Neural progenitor cell (in vitro differentiated cells): ENCODE data around the gene SLC24A4. TPM values are rescaled to one million over a fixed set of nuclear protein-coding genes. Genes with fewer than 3 reads are reported as not detected.

Experiments
- DNase-seq: peaks from one replicate; pipeline ENCODE4 v3.0.0-alpha.2; 2016; ENCODE audit warnings: low spot score
- H2AFZ ChIP-seq: fragments of 200-600 bp; sonication (generic); replicated peaks from 2 replicates; pipeline ENCODE4 v1.6.1; 2016; ENCODE audit warnings: antibody characterized with exemption
- H3F3A ChIP-seq: fragments of 200-600 bp; sonication (generic); 2 replicates; pipeline ENCODE4 v1.6.1; 2016; ENCODE audit warnings: antibody characterized with exemption, low read depth
- H3K27ac ChIP-seq: fragments of 200-600 bp; sonication (generic); 2 replicates; pipeline ENCODE4 v1.5.1; 2016; ENCODE audit warnings: mild to moderate bottlenecking
- H3K27me3 ChIP-seq: fragments of 200-600 bp; sonication (generic); 2 replicates; pipeline ENCODE4 v1.6.1; 2016; ENCODE audit warnings: mild to moderate bottlenecking, moderate library complexity
- H3K36me3 ChIP-seq: fragments of 200-600 bp; sonication (generic); 2 replicates; pipeline ENCODE4 v1.5.1; 2016
- H3K4me1 ChIP-seq: fragments of 200-600 bp; sonication (generic); 2 replicates; pipeline ENCODE4 v1.6.1; 2016; ENCODE audit warnings: mixed run types
- H3K4me2 ChIP-seq: fragments of 200-600 bp; sonication (generic); 2 replicates; pipeline ENCODE4 v1.6.1; 2016
- H3K4me3 ChIP-seq: fragments of 200-600 bp; sonication (generic); 2 replicates; pipeline ENCODE4 v1.5.1; 2016
- H3K79me2 ChIP-seq: fragments of 200-600 bp; sonication (generic); 2 replicates; pipeline ENCODE4 v1.6.1; 2016; ENCODE audit warnings: low read depth
- H3K9ac ChIP-seq: fragments of 200-600 bp; sonication (generic); 2 replicates; pipeline ENCODE4 v1.6.1; 2016
- H3K9me3 ChIP-seq: fragments of 200-600 bp; sonication (generic); 2 replicates; pipeline ENCODE4 v1.5.1; 2016; ENCODE audit warnings: low read depth
- H4K20me1 ChIP-seq: fragments of 200-600 bp; sonication (generic); 2 replicates; pipeline ENCODE4 v1.6.1; 2016; ENCODE audit warnings: low read depth
- H3K27ac Mint-ChIP-seq: 3 replicates; pipeline ENCODE4 v1.8.0; 2021; ENCODE audit warnings: mixed read lengths
- H3K27me3 Mint-ChIP-seq: 2 replicates; pipeline ENCODE4 v1.8.0; 2022; ENCODE audit warnings: low read depth, mild to moderate bottlenecking, inconsistent platforms, moderate library complexity, mixed read lengths; ENCODE audit not compliant: insufficient read depth
- H3K36me3 Mint-ChIP-seq: 3 replicates; pipeline ENCODE4 v1.8.0; 2021; ENCODE audit warnings: mixed read lengths
- H3K4me1 Mint-ChIP-seq: 3 replicates; pipeline ENCODE4 v1.8.0; 2021; ENCODE audit warnings: mixed read lengths
- H3K4me3 Mint-ChIP-seq: 3 replicates; pipeline ENCODE4 v1.8.0; 2021; ENCODE audit warnings: mild to moderate bottlenecking, moderate library complexity, mixed read lengths
- H3K9me3 Mint-ChIP-seq: 3 replicates; pipeline ENCODE4 v1.8.0; 2020; ENCODE audit warnings: mixed read lengths
- CTCF ChIP-seq: fragments of 200-600 bp; sonication (generic); IDR thresholded peaks from 2 replicates; pipeline ENCODE4 v1.5.1; 2017; ENCODE audit warnings: antibody characterized with exemption, mild to moderate bottlenecking
- EZH2 ChIP-seq: fragments of 200-600 bp; sonication (generic); IDR thresholded peaks from 2 replicates; pipeline ENCODE4 v1.6.1; 2017; ENCODE audit warnings: antibody characterized with exemption, mild to moderate bottlenecking, moderate library complexity
- EZH2phosphoT487 ChIP-seq: fragments of 200-600 bp; sonication (generic); IDR thresholded peaks from 2 replicates; pipeline ENCODE4 v1.6.1; 2017; ENCODE audit warnings: antibody characterized with exemption
- total RNA-seq: library from RNA; depleted of rRNA; stranded (reverse); fragments of >200 nt; gene quantifications from 2 replicates; pipeline ENCODE4 v1.2.3, GENCODE V29; 2015; ENCODE audit warnings: low replicate concordance

Gene SLC24A4
- total RNA-seq, 1 donor from 2014 or later, result 0.73 TPM

- H3K36me3 ChIP-seq, result no peaks in the 10 kb centered on the region
- Mint-ChIP-seq H3K4me1 (peaks cover 5% of the 10 kb centered on the region), H3K36me3 (no peaks in the 10 kb centered on the region), H3K27me3 (peaks cover 11% of the 10 kb centered on the region), H3K4me3 (no peak overlapping the region), H3K9me3 (peaks cover 2% of the 10 kb centered on the region), H3K27ac (no peak overlapping the region)
- H3K4me3 ChIP-seq, result no peak overlapping the region
- H3K79me2 ChIP-seq, result no peaks in the 10 kb centered on the region
- DNase-seq, result no peak
- TF ChIP-seq CTCF (no peak), EZH2phosphoT487 (no peak)
- no peaks in the 10 kb centered on the region for H3K27me3 ChIP-seq
- H3F3A ChIP-seq, result no peaks in the 10 kb centered on the region
- H3K27ac ChIP-seq, result no peak overlapping the region
- H3K4me1 ChIP-seq, result no peaks in the 10 kb centered on the region
- no peak overlapping the region for H3K9ac ChIP-seq
- no peak overlapping the region for H2AFZ ChIP-seq
- H3K9me3 ChIP-seq, result no peaks in the 10 kb centered on the region
- H3K4me2 ChIP-seq, result no peak overlapping the region
- H4K20me1 ChIP-seq, result no peaks in the 10 kb centered on the region
Measured at GRCh38 chr14:92427096-92427495, 104.1 kb downstream of the SLC24A4 start.

GRCh38 chr14:92430686-92431085, 107.7 kb downstream of the SLC24A4 start:
- Histone ChIP-seq H3F3A (no peaks in the 10 kb centered on the region), H3K27me3 (no peaks in the 10 kb centered on the region), H3K27ac (no peak overlapping the region), H3K79me2 (no peaks in the 10 kb centered on the region), H4K20me1 (no peaks in the 10 kb centered on the region), H3K4me3 (no peak overlapping the region), H3K36me3 (no peaks in the 10 kb centered on the region), H3K4me1 (no peaks in the 10 kb centered on the region), H3K9ac (no peak overlapping the region), H3K4me2 (no peak overlapping the region), H3K9me3 (no peaks in the 10 kb centered on the region), H2AFZ (no peak overlapping the region)
- Mint-ChIP-seq H3K36me3 (no peaks in the 10 kb centered on the region), H3K4me3 (no peak overlapping the region), H3K4me1 (peaks cover 5% of the 10 kb centered on the region), H3K9me3 (peaks cover 7% of the 10 kb centered on the region), H3K27me3 (peaks cover 12% of the 10 kb centered on the region), H3K27ac (no peak overlapping the region)
- TF ChIP-seq EZH2 (no peak), CTCF (no peak), EZH2phosphoT487 (no peak)
- no peak for DNase-seq

GRCh38 chr14:92431199-92431725, 108.3 kb downstream of the SLC24A4 start:
- Histone ChIP-seq H3K27me3 (no peaks in the 10 kb centered on the region), H3F3A (no peaks in the 10 kb centered on the region), H3K9me3 (no peaks in the 10 kb centered on the region), H3K79me2 (no peaks in the 10 kb centered on the region), H3K4me3 (no peak overlapping the region), H3K4me1 (no peaks in the 10 kb centered on the region), H3K36me3 (no peaks in the 10 kb centered on the region), H3K27ac (no peak overlapping the region), H3K9ac (no peak overlapping the region), H2AFZ (no peak overlapping the region), H4K20me1 (no peaks in the 10 kb centered on the region), H3K4me2 (no peak overlapping the region)
- Mint-ChIP-seq H3K9me3 (peaks cover 7% of the 10 kb centered on the region), H3K36me3 (no peaks in the 10 kb centered on the region), H3K4me1 (peaks cover 5% of the 10 kb centered on the region), H3K4me3 (no peak overlapping the region), H3K27ac (no peak overlapping the region), H3K27me3 (peaks cover 12% of the 10 kb centered on the region)
- no peak for TF ChIP-seq EZH2
- no peak for TF ChIP-seq CTCF
- TF ChIP-seq EZH2phosphoT487, result no peak
- DNase-seq, result no peak
